ENCODE results near the gene MYZAP. TPM values are rescaled to one million over a fixed set of nuclear protein-coding genes. Genes with fewer than 3 reads are reported as not detected.

MYZAP gene
- total RNA-seq, 1 experiment from 2014 or later: 1.1 TPM

GRCh38 chr15:57694279-57694678 lies 102.6 kb downstream of the MYZAP start:
- TF ChIP-seq CTCF (IDR thresholded peaks at IDR 0.05) (no peak), POLR2AphosphoS5 (IDR thresholded peaks at IDR 0.05; ENCODE audit: low read depth, low read length) (no peak), SIN3A (IDR thresholded peaks at IDR 0.05; ENCODE audit: borderline replicate concordance, insufficient read depth, low read depth, low read length) (no peak), TCF7L2 (IDR thresholded peaks at IDR 0.05; ENCODE audit: low read depth, low read length) (no peak), REST (IDR thresholded peaks at IDR 0.05; ENCODE audit: insufficient read depth in 1 of 2, low read depth in 2 of 2, low read length in 1 of 2) (no peak)
- no peaks in the 10 kb centered on the region for H3K9me3 ChIP-seq (ENCODE audit: control insufficient read depth, insufficient read depth, low read depth, low read length)
- intact Hi-C loops (cut with micrococcal nuclease; ENCODE audit: unreplicated experiment): no loop called here
- in situ Hi-C loops (cut with HindIII; ENCODE audit: low pct_unique_long_range_greater_than_20kb, low sequenced_read_pairs): loop anchor here (25.0 kb wide), 1 partner anchor 168 kb away; no protein-coding TSS in a partner anchor
- ChIA-PET CTCF (no interaction called here), POLR2A (no interaction called here)
- no peak for DNase-seq (ENCODE audit: low read depth, low spot score)
- no peak for ATAC-seq
- H3K4me1 ChIP-seq (ENCODE audit: control insufficient read depth, insufficient read depth, low read length): no peaks in the 10 kb centered on the region
- no TSS peak for BruUV-seq (replicated peaks)
- H3K36me3 ChIP-seq (ENCODE audit: control insufficient read depth, insufficient read depth, low read length): no peaks in the 10 kb centered on the region
- no peak overlapping the region for H3K4me3 ChIP-seq (ENCODE audit: low read depth in 2 of 2, low read length in 2 of 2)
- peaks cover 3% of the 10 kb centered on the region for H3K27me3 ChIP-seq (ENCODE audit: control insufficient read depth, insufficient read depth, low read length)
- no peak overlapping the region for H3K27ac ChIP-seq (ENCODE audit: low read length)

DNA sequence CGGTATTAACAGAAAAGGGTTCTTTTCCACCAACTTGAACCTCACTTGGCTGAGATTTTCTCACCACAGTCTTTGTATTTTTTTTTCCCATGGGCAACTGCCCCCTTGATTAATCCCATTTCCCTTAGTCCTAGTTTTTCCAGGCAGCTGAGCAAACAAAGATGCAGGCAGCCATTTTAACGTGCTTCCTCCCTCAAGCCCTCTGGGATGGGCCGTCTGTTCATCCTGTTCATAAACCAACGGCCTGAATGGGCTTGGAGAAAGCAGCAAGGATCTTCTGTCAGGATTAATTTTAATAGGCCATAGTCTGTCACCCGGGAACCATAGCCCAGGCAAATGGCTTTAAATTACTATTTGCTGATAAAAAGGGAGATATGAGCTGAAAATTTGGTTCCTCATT lies 104.4 kb downstream of the MYZAP start:
- Histone ChIP-seq H3K36me3 (ENCODE audit: control insufficient read depth, insufficient read depth, low read length) (no peaks in the 10 kb centered on the region), H3K9me3 (ENCODE audit: control insufficient read depth, insufficient read depth, low read depth, low read length) (no peaks in the 10 kb centered on the region), H3K27ac (ENCODE audit: low read length) (no peak overlapping the region), H3K4me1 (ENCODE audit: control insufficient read depth, insufficient read depth, low read length) (no peaks in the 10 kb centered on the region), H3K4me3 (ENCODE audit: low read depth in 2 of 2, low read length in 2 of 2) (no peak overlapping the region), H3K27me3 (ENCODE audit: control insufficient read depth, insufficient read depth, low read length) (peaks cover 3% of the 10 kb centered on the region)
- ATAC-seq: no peak
- DNase-seq (ENCODE audit: low read depth, low spot score): no peak
- in situ Hi-C loops (cut with HindIII; ENCODE audit: low pct_unique_long_range_greater_than_20kb, low sequenced_read_pairs) (loop anchor here (25.0 kb wide), 1 partner anchor 166 kb away; no protein-coding TSS in a partner anchor), intact Hi-C loops (cut with micrococcal nuclease; ENCODE audit: unreplicated experiment) (no loop called here)
- ChIA-PET POLR2A (interaction anchor here (0.6 kb wide), 1 partner anchor 19 kb away, joined by 3 read pairs; no protein-coding TSS in a partner anchor), CTCF (interaction anchor here (0.7 kb wide), 1 partner anchor 142 kb away, joined by 3 read pairs; no protein-coding TSS in a partner anchor)
- BruUV-seq (replicated peaks): no TSS peak
- no peak for TF ChIP-seq POLR2AphosphoS5 (IDR thresholded peaks at IDR 0.05; ENCODE audit: low read depth, low read length)
- TF ChIP-seq SIN3A (IDR thresholded peaks at IDR 0.05; ENCODE audit: borderline replicate concordance, insufficient read depth, low read depth, low read length): no peak
- no peak for TF ChIP-seq CTCF (IDR thresholded peaks at IDR 0.05)
- no peak for TF ChIP-seq REST (IDR thresholded peaks at IDR 0.05; ENCODE audit: insufficient read depth in 1 of 2, low read depth in 2 of 2, low read length in 1 of 2)
- TF ChIP-seq TCF7L2 (IDR thresholded peaks at IDR 0.05; ENCODE audit: low read depth, low read length): no peak
